Measurements from ENCODE around the gene SIPA1.
A peak's percentile ranks its signal among the peaks of the same experiment; 100 is the strongest.

Gene SIPA1

DNA sequence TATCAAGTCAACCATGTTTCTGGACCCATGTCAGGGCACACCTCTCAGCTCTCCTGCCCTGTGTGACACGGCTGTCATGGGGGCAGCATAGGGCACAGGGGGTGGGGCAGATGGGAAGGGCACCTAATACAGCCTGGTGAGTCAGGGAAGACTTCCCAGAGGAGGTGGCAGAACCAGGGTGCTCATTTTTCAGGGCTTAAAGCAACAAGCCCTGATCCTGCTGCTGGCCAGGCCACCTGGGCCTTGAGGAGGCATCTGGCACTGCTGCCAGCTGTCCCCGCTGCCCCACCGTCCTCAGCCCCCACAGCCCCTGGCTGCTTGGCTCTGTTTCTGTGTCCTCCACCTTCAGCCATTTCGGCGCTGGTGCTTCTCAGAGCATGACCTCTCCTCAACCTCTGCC lies 28.2 kb upstream of the SIPA1 start:
- TF ChIP-seq, protein P1, sequence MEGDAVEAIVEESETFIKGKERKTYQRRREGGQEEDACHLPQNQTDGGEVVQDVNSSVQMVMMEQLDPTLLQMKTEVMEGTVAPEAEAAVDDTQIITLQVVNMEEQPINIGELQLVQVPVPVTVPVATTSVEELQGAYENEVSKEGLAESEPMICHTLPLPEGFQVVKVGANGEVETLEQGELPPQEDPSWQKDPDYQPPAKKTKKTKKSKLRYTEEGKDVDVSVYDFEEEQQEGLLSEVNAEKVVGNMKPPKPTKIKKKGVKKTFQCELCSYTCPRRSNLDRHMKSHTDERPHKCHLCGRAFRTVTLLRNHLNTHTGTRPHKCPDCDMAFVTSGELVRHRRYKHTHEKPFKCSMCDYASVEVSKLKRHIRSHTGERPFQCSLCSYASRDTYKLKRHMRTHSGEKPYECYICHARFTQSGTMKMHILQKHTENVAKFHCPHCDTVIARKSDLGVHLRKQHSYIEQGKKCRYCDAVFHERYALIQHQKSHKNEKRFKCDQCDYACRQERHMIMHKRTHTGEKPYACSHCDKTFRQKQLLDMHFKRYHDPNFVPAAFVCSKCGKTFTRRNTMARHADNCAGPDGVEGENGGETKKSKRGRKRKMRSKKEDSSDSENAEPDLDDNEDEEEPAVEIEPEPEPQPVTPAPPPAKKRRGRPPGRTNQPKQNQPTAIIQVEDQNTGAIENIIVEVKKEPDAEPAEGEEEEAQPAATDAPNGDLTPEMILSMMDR (IDR thresholded peaks at IDR 0.05; ENCODE audit: control insufficient read depth, extremely low read depth, insufficient read depth): no peak
- no peak overlapping the region for H3K4me3 ChIP-seq (ENCODE audit: low read depth, low read length)
- DNase-seq (ENCODE audit: low read depth): no peak

DNA sequence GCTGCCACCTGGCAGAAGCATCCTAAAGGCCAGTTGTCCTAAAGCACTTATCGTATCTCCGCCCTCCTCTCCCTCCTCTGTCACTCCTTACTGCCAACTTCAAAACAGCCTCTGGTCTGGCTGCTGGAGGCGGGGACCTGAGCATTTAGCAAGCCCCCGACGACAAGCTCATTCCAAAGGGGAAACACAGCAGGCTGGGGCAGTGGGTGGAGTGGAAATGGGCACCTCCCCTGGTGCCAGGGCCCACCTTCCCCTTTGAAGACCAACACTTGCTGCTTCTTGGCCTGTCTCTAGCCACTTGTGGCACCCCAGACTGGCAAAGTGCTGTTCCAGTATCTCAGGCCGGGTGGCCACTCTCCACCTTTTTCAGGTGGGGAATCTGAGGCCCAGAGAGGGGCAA lies 27.5 kb upstream of the SIPA1 start:
- TF ChIP-seq, protein P1 (IDR thresholded peaks at IDR 0.05; ENCODE audit: control insufficient read depth, extremely low read depth, insufficient read depth): no peak
- DNase-seq (ENCODE audit: low read depth): no peak
- no peak overlapping the region for H3K4me3 ChIP-seq (ENCODE audit: low read depth, low read length)

DNA sequence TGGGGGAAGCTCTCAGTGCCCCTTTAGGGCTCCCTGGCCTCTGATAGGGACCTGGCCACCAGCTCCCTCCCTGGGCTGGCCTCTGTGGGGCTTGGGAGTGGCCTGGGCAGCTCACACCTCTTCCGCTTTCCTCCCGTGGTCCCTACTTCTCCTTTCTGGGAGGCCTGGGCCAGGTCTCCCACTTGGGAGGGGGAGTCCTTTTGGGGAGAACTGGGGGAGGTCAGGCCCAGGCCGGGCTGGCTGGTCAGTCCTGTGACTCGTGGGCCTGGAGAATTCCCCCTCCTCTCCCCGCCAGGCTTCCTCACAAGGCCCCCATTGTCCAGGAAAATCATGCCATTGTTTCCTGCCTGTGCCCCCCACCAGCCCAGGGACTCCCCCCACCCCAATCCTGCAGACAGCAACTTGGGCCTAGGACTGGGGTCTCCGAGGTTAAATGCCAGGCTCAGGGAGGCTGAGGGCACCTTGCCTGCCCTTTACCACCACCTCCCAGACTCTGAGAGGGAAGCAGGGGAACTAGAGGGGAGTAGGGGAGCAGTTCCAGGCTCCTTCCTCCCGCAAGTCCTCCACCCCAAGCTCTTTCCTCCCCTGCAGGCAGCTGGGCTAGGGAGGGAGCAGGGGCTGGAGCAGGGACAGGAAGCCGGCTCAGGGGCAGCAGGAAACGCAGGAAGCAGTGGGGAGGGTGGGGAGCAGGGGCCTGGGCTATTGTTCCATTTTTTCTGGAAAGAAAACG lies 26.7 kb upstream of the SIPA1 start:
- TF ChIP-seq, protein P1 (IDR thresholded peaks at IDR 0.05; ENCODE audit: control insufficient read depth, extremely low read depth, insufficient read depth): no peak
- H3K4me3 ChIP-seq (ENCODE audit: low read depth, low read length): no peak overlapping the region
- DNase-seq (ENCODE audit: low read depth): no peak

DNA sequence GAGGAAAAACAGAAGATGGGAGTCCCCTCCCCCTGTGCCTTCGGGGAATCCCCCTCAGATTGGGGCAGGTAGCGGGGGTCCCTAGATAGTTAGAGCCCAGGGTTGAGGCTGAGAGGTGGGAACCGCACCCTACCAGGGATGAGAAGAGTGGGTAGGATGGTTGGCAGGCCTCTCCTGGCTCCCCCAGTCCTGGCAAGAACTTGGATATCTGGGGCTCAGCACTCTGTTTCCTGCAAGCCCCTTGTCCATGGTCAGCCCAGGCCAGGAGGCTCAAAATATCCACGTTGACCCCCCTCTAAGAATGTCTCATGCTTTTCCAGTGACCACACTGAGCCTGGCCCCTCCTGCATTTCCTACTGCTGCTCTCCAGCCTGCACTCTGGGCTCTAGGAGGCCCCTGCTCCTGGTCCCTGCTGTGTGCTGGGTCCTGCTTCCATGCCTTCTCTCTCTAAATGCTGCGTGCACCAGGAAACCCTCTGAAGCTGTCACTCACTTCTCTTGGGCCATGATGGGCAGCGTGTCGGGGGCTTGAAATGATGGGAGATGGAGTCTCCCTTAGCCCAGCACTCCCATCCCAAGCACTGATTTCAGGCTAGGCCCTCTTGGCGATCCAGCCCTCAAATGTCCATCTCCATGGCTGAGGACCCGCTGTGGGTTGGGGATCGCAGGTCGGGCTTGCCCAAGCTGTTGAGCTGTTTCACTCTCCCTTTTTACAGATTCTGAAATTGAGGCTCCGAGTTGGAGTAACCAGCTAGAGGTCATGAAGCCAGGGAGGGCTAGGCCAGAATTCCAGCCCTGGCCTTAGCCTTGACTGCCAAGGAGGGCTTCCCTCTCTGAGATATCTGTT lies 25.9 kb upstream of the SIPA1 start:
- DNase-seq (ENCODE audit: low read depth): no peak
- no peak overlapping the region for H3K4me3 ChIP-seq (ENCODE audit: low read depth, low read length)
- TF ChIP-seq, protein P1 (IDR thresholded peaks at IDR 0.05; ENCODE audit: control insufficient read depth, extremely low read depth, insufficient read depth): no peak

DNA sequence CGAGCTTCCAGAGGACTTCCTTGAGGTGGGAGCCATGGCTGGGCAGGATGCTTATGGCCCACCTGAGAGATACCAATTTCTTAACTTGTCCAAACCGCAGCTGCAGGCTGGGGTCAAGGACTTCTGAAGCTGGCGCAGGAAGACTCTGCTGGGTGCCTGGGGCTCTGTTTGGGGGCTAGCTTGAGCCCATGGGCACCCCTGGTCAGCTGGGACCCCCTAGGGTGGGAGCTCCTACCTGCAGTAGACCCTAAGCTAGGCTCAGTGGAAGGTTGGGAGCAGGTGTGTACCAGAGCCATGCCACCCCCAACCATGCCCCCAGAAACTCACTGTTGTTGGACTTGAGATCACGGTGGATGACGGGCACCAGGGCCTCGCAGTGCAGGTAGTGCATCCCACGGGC lies 25.2 kb upstream of the SIPA1 start:
- H3K4me3 ChIP-seq (ENCODE audit: low read depth, low read length): peak overlapping the region; percentile 98
- no peak for DNase-seq (ENCODE audit: low read depth)
- TF ChIP-seq, protein P1 (IDR thresholded peaks at IDR 0.05; ENCODE audit: control insufficient read depth, extremely low read depth, insufficient read depth): no peak

DNA sequence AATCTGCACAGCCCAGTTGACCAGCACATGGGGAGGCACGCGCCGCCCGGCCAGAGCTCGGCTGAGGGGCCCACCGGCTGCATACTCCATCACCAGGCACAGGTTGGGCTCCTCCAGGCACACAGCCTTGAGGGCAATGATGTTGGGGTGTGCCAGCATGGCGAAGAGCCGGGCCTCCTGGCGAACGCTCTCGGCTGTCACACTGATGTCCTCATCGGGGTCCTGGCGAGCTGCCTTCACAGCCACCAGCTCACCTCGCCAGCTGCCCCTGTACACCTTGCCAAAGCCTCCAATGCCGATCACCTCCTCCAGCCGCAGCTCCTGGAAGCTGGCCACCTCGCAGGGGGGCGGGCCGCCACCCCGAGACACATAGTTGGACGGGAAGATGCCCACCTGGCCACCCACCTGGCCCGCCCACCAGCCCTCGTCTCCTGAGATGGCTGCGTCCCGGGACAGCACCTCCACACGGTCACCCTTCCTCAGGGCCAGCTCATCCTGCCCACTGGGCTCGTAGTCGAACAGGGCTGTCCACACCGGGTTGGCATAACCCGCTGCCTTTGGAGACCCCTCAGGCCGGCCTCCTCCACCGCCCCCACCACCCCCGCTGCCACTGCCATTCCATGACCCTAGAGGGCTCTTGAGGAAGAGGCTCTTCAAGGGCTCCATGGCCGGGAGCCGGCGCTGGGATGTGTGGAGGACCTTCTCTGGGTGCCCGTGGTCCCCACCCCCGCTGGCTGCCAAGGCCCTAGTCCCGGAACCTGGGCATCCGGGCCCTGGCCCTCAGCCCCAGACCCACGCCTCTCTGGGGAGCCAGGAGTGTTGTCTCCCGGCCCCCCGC lies 24.6 kb upstream of the SIPA1 start:
- DNase-seq (ENCODE audit: low read depth): no peak
- TF ChIP-seq, protein P1 (IDR thresholded peaks at IDR 0.05; ENCODE audit: control insufficient read depth, extremely low read depth, insufficient read depth): no peak
- peak overlapping the region; percentile 98 for H3K4me3 ChIP-seq (ENCODE audit: low read depth, low read length)
